ENCODE data around the gene IRS1.

The IRS1 gene

GRCh38 chr2:226790011-226790410 lies 9.6 kb downstream of the IRS1 start:
- TF ChIP-seq TAF1 (IDR thresholded peaks at IDR 0.05; ENCODE audit: borderline replicate concordance, insufficient read depth, low read length) (no peak), POLR2AphosphoS5 (IDR thresholded peaks at IDR 0.05; ENCODE audit: low read depth, low read length) (no peak), SIN3A (IDR thresholded peaks at IDR 0.05; ENCODE audit: borderline replicate concordance, insufficient read depth, low read length) (no peak), REST (IDR thresholded peaks at IDR 0.05; ENCODE audit: insufficient read depth in 1 of 2, low read depth in 2 of 2, low read length in 2 of 2) (no peak), FOXP2 (optimal IDR thresholded peaks at IDR 0.05; ENCODE audit: borderline replicate concordance, extremely low read depth, extremely low read length, insufficient read depth) (no peak)

GRCh38 chr2:226788881-226789490 lies 10.6 kb downstream of the IRS1 start:
- TF ChIP-seq TAF1 (IDR thresholded peaks at IDR 0.05; ENCODE audit: borderline replicate concordance, insufficient read depth, low read length): no peak
- no peak for TF ChIP-seq POLR2AphosphoS5 (IDR thresholded peaks at IDR 0.05; ENCODE audit: low read depth, low read length)
- no peak for TF ChIP-seq REST (IDR thresholded peaks at IDR 0.05; ENCODE audit: insufficient read depth in 1 of 2, low read depth in 2 of 2, low read length in 2 of 2)
- TF ChIP-seq FOXP2 (optimal IDR thresholded peaks at IDR 0.05; ENCODE audit: borderline replicate concordance, extremely low read depth, extremely low read length, insufficient read depth): no peak
- no peak for TF ChIP-seq SIN3A (IDR thresholded peaks at IDR 0.05; ENCODE audit: borderline replicate concordance, insufficient read depth, low read length)

- TF ChIP-seq TAF1 (IDR thresholded peaks at IDR 0.05; ENCODE audit: borderline replicate concordance, insufficient read depth, low read length) (no peak), REST (IDR thresholded peaks at IDR 0.05; ENCODE audit: insufficient read depth in 1 of 2, low read depth in 2 of 2, low read length in 2 of 2) (no peak), SIN3A (IDR thresholded peaks at IDR 0.05; ENCODE audit: borderline replicate concordance, insufficient read depth, low read length) (no peak), POLR2AphosphoS5 (IDR thresholded peaks at IDR 0.05; ENCODE audit: low read depth, low read length) (no peak), FOXP2 (optimal IDR thresholded peaks at IDR 0.05; ENCODE audit: borderline replicate concordance, extremely low read depth, extremely low read length, insufficient read depth) (no peak)
Measured at GRCh38 chr2:226788064-226788463, 11.6 kb downstream of the IRS1 start.

GRCh38 chr2:226783885-226784284 lies 15.7 kb downstream of the IRS1 start:
- TF ChIP-seq SIN3A (IDR thresholded peaks at IDR 0.05; ENCODE audit: borderline replicate concordance, insufficient read depth, low read length): no peak
- no peak for TF ChIP-seq POLR2AphosphoS5 (IDR thresholded peaks at IDR 0.05; ENCODE audit: low read depth, low read length)
- TF ChIP-seq REST (IDR thresholded peaks at IDR 0.05; ENCODE audit: insufficient read depth in 1 of 2, low read depth in 2 of 2, low read length in 2 of 2): no peak
- TF ChIP-seq FOXP2 (optimal IDR thresholded peaks at IDR 0.05; ENCODE audit: borderline replicate concordance, extremely low read depth, extremely low read length, insufficient read depth): no peak
- no peak for TF ChIP-seq TAF1 (IDR thresholded peaks at IDR 0.05; ENCODE audit: borderline replicate concordance, insufficient read depth, low read length)
